CD8-positive, alpha-beta memory T cell (primary cell): ENCODE results near the gene PKDCC. TPM values are rescaled to one million over a fixed set of nuclear protein-coding genes. Genes with fewer than 3 reads are reported as not detected.

Experiments
- CTCF ChIA-PET: fragments of 350-600 bp; sonication (Branson Sonifier 250); formaldehyde crosslinking; loops from one replicate; lab custom pipeline; 2021; ENCODE audit warnings: antibody characterized with exemption; lab: Charles Lee
- POLR2A ChIA-PET: fragments of 350-600 bp; sonication (Branson Sonifier 250); formaldehyde crosslinking; loops from one replicate; lab custom pipeline; 2021; ENCODE audit warnings: antibody characterized with exemption; lab: Charles Lee
- DNase-seq, 5 donors: peaks; one replicate each; pipeline versions ENCODE4 v3.0.0 to v3.0.0-alpha.2; 2020 to 2022; ENCODE audit warnings: mixed read lengths in 1 of 5
- H3K27ac ChIP-seq: one replicate; pipeline ENCODE4 v1.7.0; 2013; ENCODE audit warnings: low read depth, mild to moderate bottlenecking, low read length, moderate library complexity
- H3K27me3 ChIP-seq: 2 replicates; pipeline ENCODE4 v1.7.0; 2013; ENCODE audit warnings: low read length, mild to moderate bottlenecking; ENCODE audit not compliant: insufficient read depth, poor library complexity, severe bottlenecking
- H3K36me3 ChIP-seq: 2 replicates; pipeline ENCODE4 v1.7.0; 2013; ENCODE audit warnings: mild to moderate bottlenecking, low read length, moderate library complexity; ENCODE audit not compliant: insufficient read depth
- H3K4me1 ChIP-seq: 2 replicates; pipeline ENCODE4 v1.7.0; 2013; ENCODE audit warnings: mild to moderate bottlenecking, low read length, moderate library complexity; ENCODE audit not compliant: insufficient read depth
- H3K4me3 ChIP-seq: 2 replicates; pipeline ENCODE4 v1.7.0; 2013; ENCODE audit warnings: mild to moderate bottlenecking, low read length
- H3K9me3 ChIP-seq: 2 replicates; pipeline ENCODE4 v1.7.0; 2013; ENCODE audit warnings: mild to moderate bottlenecking, low read length
- H3K27ac Mint-ChIP-seq, 8 donors: one replicate each; pipeline ENCODE4 v1.8.0; 2020 to 2021; ENCODE audit warnings: mixed read lengths in 8 of 8, mild to moderate bottlenecking in 6 of 8, inconsistent platforms in 3 of 8, moderate library complexity in 3 of 8
- H3K27me3 Mint-ChIP-seq, 2 donors: one replicate each; pipeline ENCODE4 v1.8.0; 2020 to 2021; ENCODE audit warnings: mixed read lengths in 2 of 2, mild to moderate bottlenecking in 1 of 2, moderate library complexity in 1 of 2
- H3K36me3 Mint-ChIP-seq, 3 donors: one replicate each; pipeline ENCODE4 v1.8.0; 2020 to 2021; ENCODE audit warnings: mixed read lengths in 3 of 3, inconsistent platforms in 1 of 3, mild to moderate bottlenecking in 1 of 3
- H3K4me1 Mint-ChIP-seq, 3 donors: one replicate each; pipeline ENCODE4 v1.8.0; 2020 to 2021; ENCODE audit warnings: mixed read lengths in 3 of 3, inconsistent platforms in 1 of 3, mild to moderate bottlenecking in 1 of 3
- H3K4me3 Mint-ChIP-seq, 7 donors: one replicate each; pipeline ENCODE4 v1.8.0; 2020 to 2021; ENCODE audit warnings: mixed read lengths in 7 of 7, mild to moderate bottlenecking in 6 of 7, moderate library complexity in 4 of 7, inconsistent platforms in 2 of 7
- H3K9me3 Mint-ChIP-seq, 5 donors: one replicate each; pipeline ENCODE4 v1.8.0; 2020 to 2022; ENCODE audit warnings: mixed read lengths in 5 of 5, mild to moderate bottlenecking in 3 of 5, moderate library complexity in 2 of 5, inconsistent platforms in 1 of 5
- polyA plus RNA-seq: library from polyadenylated mRNA; unstranded; fragments of 300-500 nt; fragmentation: Illumina TruSeq; gene quantifications from one replicate; pipeline ENCODE4 v1.2.3, GENCODE V29; 2021
- total RNA-seq, 2 experiments: library from RNA; stranded (reverse); gene quantifications; one replicate each; pipeline ENCODE4 v1.2.3, GENCODE V29; 2021

Gene PKDCC
- total and polyA plus RNA-seq, 3 experiments from 2014 or later: 0.28 to 0.78 TPM; not detected in 1

GRCh38 chr2:42105330-42106256 lies 57.8 kb downstream of the PKDCC start:
- peaks cover 0 to 2% of the 10 kb centered on the region in 2 donors for H3K27me3 Mint-ChIP-seq
- Histone ChIP-seq H3K36me3 (no peaks in the 10 kb centered on the region), H3K4me3 (peak overlapping the region; percentile 65), H3K27ac (peak overlapping the region; percentile 76), H3K9me3 (no peaks in the 10 kb centered on the region), H3K4me1 (peaks cover 94% of the 10 kb centered on the region), H3K27me3 (no peaks in the 10 kb centered on the region)
- POLR2A ChIA-PET: interaction anchor here (0.5 to 2.4 kb wide), 14 partner anchors 9 to 1030 kb away, joined by 3 to 62 read pairs (median 4); no protein-coding TSS in a partner anchor
- no peak overlapping the region for H3K4me3 Mint-ChIP-seq
- DNase-seq: peak; percentile 60 to 90 (median 82)
- H3K9me3 Mint-ChIP-seq: peaks cover 0 to 2% (median 0%) of the 10 kb centered on the region in 5 donors
- H3K27ac Mint-ChIP-seq: no peak overlapping the region
- peaks cover 2 to 25% (median 2%) of the 10 kb centered on the region in 3 donors for H3K4me1 Mint-ChIP-seq
- no peaks in the 10 kb centered on the region for H3K36me3 Mint-ChIP-seq
- CTCF ChIA-PET: interaction anchor here (0.6 to 5.2 kb wide), 21 partner anchors 9 to 218 kb away, joined by 3 to 31 read pairs (median 4); no protein-coding TSS in a partner anchor

- Histone ChIP-seq H3K4me3 (peak overlapping the region; percentile 40), H3K9me3 (no peaks in the 10 kb centered on the region), H3K36me3 (no peaks in the 10 kb centered on the region), H3K4me1 (peaks cover 94% of the 10 kb centered on the region), H3K27me3 (no peaks in the 10 kb centered on the region), H3K27ac (peak overlapping the region; percentile 76)
- no peak overlapping the region for H3K4me3 Mint-ChIP-seq
- H3K27me3 Mint-ChIP-seq: peaks cover 0 to 2% of the 10 kb centered on the region in 2 donors
- no peaks in the 10 kb centered on the region for H3K36me3 Mint-ChIP-seq
- H3K4me1 Mint-ChIP-seq: peaks cover 0 to 24% (median 4%) of the 10 kb centered on the region in 3 donors
- no peak for DNase-seq
- H3K9me3 Mint-ChIP-seq: peaks cover 0 to 2% (median 0%) of the 10 kb centered on the region in 5 donors
- POLR2A ChIA-PET: interaction anchor here (0.6 to 2.4 kb wide), 10 partner anchors 8 to 187 kb away, joined by 3 to 62 read pairs (median 5); no protein-coding TSS in a partner anchor
- H3K27ac Mint-ChIP-seq: no peak overlapping the region
- CTCF ChIA-PET: interaction anchor here (0.8 to 5.2 kb wide), 16 partner anchors 10 to 94 kb away, joined by 3 to 31 read pairs (median 4); no protein-coding TSS in a partner anchor
Measured at GRCh38 chr2:42106257-42106816, 58.5 kb downstream of the PKDCC start.

GRCh38 chr2:42107249-42108042 lies 59.6 kb downstream of the PKDCC start:
- Mint-ChIP-seq H3K9me3 (no peaks in the 10 kb centered on the region), H3K27ac (no peak overlapping the region), H3K4me1 (peaks cover 7 to 17% (median 12%) of the 10 kb centered on the region in 3 donors), H3K36me3 (no peaks in the 10 kb centered on the region), H3K4me3 (no peak overlapping the region), H3K27me3 (no peaks in the 10 kb centered on the region)
- DNase-seq: no peak
- ChIA-PET CTCF (interaction anchor here (2.9 to 5.2 kb wide), 2 partner anchors 12 to 25 kb away, joined by 27 to 31 read pairs; no protein-coding TSS in a partner anchor), POLR2A (interaction anchor here (1.6 to 2.4 kb wide), 4 partner anchors 12 to 63 kb away, joined by 4 to 62 read pairs (median 22); no protein-coding TSS in a partner anchor)
- H3K27me3 ChIP-seq: no peaks in the 10 kb centered on the region
- H3K4me1 ChIP-seq: peaks cover 91% of the 10 kb centered on the region
- H3K27ac ChIP-seq: no peak overlapping the region
- H3K9me3 ChIP-seq: no peaks in the 10 kb centered on the region
- H3K36me3 ChIP-seq: no peaks in the 10 kb centered on the region
- peak overlapping the region; percentile 40 for H3K4me3 ChIP-seq

Other genes starting within 250 kb of the PKDCC start
- gene EML4, start 121.3 kb downstream of the PKDCC start, total RNA-seq: 10 to 100 TPM; 58.0 to 61.5 TPM
- gene EML4, start 121.3 kb downstream of the PKDCC start, polyA plus RNA-seq: 70.8 TPM